Measurements from ENCODE around the gene PSMG3. TPM values are rescaled to one million over a fixed set of nuclear protein-coding genes. Genes with fewer than 3 reads are reported as not detected.
A peak's percentile ranks its signal among the peaks of the same experiment; 100 is the strongest.

Gene PSMG3
- total and polyA plus RNA-seq, 2 experiments from 2014 or later = 28.3 to 84.8 TPM

DNA sequence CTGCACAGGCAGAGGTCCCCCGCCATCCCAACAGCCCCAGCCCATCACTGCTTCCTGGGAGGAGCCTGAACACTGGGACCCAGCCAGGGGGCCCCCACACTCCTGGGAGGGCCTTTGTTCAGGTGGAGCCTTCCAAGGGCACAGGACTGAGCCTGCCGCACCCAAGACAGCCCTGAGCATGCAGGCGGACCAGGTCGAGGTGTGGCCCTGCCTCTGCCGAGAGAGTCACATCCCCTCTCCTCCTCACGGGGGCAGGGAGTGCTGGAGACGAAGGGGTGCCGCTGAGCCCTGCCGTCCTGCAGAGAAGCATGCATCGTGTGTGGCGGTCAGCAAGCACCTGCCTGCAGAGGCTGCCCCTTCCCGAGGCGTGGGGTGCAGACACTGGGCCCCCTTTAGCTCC lies 46.6 kb downstream of the PSMG3 start:
- Mint-ChIP-seq H3K4me3 (no peak overlapping the region), H3K27ac (no peak overlapping the region), H3K9me3 (peaks cover 11% of the 10 kb centered on the region; the same call in 2 of the 3 replicates), H3K36me3 (ENCODE audit: low read depth) (no peaks in the 10 kb centered on the region), H3K27me3 (ENCODE audit: insufficient read depth, low read depth, poor library complexity) (peaks cover 8% of the 10 kb centered on the region), H3K4me1 (peaks cover 10% of the 10 kb centered on the region)
- Histone ChIP-seq H3K4me1 (ENCODE audit: insufficient read depth) (no peaks in the 10 kb centered on the region), H2AFZ (peak overlapping the region; percentile 69; the same call in 1 of the 2 replicates), H3K36me3 (ENCODE audit: insufficient read depth) (no peaks in the 10 kb centered on the region), H3K79me2 (replicated peaks; ENCODE audit: insufficient read depth) (no peaks in the 10 kb centered on the region), H3K27ac (ENCODE audit: low read depth) (no peak overlapping the region), H3K27me3 (ENCODE audit: insufficient read depth) (no peaks in the 10 kb centered on the region), H3K4me2 (0 out of 2 replicates have a peak overlapping the region, but pooled peaks have one; percentile 38), H3K9me2 (ENCODE audit: insufficient read depth) (no peaks in the 10 kb centered on the region), H3F3A (replicated peaks; ENCODE audit: low read depth) (no peaks in the 10 kb centered on the region), H4K20me1 (replicated peaks; ENCODE audit: insufficient read depth) (no peaks in the 10 kb centered on the region), H3K4me3 (no peak overlapping the region)
- peak; percentile 56 for DNase-seq (ENCODE audit: low spot score)
- TF ChIP-seq POLR2AphosphoS5 (IDR thresholded peaks at IDR 0.05; ENCODE audit: low read depth) (no peak), EZH2 (IDR thresholded peaks at IDR 0.05; ENCODE audit: low read depth, unreplicated experiment) (no peak), ZNF114 (CRISPR knock-in tag; IDR thresholded peaks at IDR 0.05) (no peak), NANOG (IDR thresholded peaks at IDR 0.05; ENCODE audit: borderline replicate concordance) (no peak), ZNF331 (CRISPR knock-in tag; IDR thresholded peaks at IDR 0.05; ENCODE audit: low read depth) (no peak), STAT1 (IDR thresholded peaks at IDR 0.05; ENCODE audit: unreplicated experiment) (no peak), JUNB (IDR thresholded peaks at IDR 0.05; ENCODE audit: unreplicated experiment) (no peak), CREB1 (CRISPR knock-in tag; IDR thresholded peaks at IDR 0.05; ENCODE audit: low read depth) (no peak), EZH2phosphoT487 (IDR thresholded peaks at IDR 0.05; ENCODE audit: unreplicated experiment) (no peak)
- TF ChIP-seq, protein P1, sequence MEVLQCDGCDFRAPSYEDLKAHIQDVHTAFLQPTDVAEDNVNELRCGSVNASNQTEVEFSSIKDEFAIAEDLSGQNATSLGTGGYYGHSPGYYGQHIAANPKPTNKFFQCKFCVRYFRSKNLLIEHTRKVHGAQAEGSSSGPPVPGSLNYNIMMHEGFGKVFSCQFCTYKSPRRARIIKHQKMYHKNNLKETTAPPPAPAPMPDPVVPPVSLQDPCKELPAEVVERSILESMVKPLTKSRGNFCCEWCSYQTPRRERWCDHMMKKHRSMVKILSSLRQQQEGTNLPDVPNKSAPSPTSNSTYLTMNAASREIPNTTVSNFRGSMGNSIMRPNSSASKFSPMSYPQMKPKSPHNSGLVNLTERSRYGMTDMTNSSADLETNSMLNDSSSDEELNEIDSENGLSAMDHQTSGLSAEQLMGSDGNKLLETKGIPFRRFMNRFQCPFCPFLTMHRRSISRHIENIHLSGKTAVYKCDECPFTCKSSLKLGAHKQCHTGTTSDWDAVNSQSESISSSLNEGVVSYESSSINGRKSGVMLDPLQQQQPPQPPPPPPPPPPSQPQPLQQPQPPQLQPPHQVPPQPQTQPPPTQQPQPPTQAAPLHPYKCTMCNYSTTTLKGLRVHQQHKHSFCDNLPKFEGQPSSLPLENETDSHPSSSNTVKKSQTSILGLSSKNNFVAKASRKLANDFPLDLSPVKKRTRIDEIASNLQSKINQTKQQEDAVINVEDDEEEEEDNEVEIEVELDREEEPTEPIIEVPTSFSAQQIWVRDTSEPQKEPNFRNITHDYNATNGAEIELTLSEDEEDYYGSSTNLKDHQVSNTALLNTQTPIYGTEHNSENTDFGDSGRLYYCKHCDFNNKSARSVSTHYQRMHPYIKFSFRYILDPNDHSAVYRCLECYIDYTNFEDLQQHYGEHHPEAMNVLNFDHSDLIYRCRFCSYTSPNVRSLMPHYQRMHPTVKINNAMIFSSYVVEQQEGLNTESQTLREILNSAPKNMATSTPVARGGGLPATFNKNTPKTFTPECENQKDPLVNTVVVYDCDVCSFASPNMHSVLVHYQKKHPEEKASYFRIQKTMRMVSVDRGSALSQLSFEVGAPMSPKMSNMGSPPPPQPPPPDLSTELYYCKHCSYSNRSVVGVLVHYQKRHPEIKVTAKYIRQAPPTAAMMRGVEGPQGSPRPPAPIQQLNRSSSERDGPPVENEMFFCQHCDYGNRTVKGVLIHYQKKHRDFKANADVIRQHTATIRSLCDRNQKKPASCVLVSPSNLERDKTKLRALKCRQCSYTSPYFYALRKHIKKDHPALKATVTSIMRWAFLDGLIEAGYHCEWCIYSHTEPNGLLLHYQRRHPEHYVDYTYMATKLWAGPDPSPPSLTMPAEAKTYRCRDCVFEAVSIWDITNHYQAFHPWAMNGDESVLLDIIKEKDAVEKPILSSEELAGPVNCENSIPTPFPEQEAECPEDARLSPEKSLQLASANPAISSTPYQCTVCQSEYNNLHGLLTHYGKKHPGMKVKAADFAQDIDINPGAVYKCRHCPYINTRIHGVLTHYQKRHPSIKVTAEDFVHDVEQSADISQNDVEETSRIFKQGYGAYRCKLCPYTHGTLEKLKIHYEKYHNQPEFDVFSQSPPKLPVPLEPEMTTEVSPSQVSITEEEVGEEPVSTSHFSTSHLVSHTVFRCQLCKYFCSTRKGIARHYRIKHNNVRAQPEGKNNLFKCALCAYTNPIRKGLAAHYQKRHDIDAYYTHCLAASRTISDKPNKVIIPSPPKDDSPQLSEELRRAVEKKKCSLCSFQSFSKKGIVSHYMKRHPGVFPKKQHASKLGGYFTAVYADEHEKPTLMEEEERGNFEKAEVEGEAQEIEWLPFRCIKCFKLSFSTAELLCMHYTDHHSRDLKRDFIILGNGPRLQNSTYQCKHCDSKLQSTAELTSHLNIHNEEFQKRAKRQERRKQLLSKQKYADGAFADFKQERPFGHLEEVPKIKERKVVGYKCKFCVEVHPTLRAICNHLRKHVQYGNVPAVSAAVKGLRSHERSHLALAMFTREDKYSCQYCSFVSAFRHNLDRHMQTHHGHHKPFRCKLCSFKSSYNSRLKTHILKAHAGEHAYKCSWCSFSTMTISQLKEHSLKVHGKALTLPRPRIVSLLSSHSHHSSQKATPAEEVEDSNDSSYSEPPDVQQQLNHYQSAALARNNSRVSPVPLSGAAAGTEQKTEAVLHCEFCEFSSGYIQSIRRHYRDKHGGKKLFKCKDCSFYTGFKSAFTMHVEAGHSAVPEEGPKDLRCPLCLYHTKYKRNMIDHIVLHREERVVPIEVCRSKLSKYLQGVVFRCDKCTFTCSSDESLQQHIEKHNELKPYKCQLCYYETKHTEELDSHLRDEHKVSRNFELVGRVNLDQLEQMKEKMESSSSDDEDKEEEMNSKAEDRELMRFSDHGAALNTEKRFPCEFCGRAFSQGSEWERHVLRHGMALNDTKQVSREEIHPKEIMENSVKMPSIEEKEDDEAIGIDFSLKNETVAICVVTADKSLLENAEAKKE (CRISPR knock-in tag; IDR thresholded peaks at IDR 0.05) = no peak
- TF ChIP-seq, protein P2, sequence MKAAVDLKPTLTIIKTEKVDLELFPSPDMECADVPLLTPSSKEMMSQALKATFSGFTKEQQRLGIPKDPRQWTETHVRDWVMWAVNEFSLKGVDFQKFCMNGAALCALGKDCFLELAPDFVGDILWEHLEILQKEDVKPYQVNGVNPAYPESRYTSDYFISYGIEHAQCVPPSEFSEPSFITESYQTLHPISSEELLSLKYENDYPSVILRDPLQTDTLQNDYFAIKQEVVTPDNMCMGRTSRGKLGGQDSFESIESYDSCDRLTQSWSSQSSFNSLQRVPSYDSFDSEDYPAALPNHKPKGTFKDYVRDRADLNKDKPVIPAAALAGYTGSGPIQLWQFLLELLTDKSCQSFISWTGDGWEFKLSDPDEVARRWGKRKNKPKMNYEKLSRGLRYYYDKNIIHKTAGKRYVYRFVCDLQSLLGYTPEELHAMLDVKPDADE (IDR thresholded peaks at IDR 0.05) = no peak
- TF ChIP-seq, protein P3, sequence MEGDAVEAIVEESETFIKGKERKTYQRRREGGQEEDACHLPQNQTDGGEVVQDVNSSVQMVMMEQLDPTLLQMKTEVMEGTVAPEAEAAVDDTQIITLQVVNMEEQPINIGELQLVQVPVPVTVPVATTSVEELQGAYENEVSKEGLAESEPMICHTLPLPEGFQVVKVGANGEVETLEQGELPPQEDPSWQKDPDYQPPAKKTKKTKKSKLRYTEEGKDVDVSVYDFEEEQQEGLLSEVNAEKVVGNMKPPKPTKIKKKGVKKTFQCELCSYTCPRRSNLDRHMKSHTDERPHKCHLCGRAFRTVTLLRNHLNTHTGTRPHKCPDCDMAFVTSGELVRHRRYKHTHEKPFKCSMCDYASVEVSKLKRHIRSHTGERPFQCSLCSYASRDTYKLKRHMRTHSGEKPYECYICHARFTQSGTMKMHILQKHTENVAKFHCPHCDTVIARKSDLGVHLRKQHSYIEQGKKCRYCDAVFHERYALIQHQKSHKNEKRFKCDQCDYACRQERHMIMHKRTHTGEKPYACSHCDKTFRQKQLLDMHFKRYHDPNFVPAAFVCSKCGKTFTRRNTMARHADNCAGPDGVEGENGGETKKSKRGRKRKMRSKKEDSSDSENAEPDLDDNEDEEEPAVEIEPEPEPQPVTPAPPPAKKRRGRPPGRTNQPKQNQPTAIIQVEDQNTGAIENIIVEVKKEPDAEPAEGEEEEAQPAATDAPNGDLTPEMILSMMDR (conservative IDR thresholded peaks at IDR 0.05; ENCODE audit: low read depth in 2 of 2) = no peak
- TF ChIP-seq, protein P4, sequence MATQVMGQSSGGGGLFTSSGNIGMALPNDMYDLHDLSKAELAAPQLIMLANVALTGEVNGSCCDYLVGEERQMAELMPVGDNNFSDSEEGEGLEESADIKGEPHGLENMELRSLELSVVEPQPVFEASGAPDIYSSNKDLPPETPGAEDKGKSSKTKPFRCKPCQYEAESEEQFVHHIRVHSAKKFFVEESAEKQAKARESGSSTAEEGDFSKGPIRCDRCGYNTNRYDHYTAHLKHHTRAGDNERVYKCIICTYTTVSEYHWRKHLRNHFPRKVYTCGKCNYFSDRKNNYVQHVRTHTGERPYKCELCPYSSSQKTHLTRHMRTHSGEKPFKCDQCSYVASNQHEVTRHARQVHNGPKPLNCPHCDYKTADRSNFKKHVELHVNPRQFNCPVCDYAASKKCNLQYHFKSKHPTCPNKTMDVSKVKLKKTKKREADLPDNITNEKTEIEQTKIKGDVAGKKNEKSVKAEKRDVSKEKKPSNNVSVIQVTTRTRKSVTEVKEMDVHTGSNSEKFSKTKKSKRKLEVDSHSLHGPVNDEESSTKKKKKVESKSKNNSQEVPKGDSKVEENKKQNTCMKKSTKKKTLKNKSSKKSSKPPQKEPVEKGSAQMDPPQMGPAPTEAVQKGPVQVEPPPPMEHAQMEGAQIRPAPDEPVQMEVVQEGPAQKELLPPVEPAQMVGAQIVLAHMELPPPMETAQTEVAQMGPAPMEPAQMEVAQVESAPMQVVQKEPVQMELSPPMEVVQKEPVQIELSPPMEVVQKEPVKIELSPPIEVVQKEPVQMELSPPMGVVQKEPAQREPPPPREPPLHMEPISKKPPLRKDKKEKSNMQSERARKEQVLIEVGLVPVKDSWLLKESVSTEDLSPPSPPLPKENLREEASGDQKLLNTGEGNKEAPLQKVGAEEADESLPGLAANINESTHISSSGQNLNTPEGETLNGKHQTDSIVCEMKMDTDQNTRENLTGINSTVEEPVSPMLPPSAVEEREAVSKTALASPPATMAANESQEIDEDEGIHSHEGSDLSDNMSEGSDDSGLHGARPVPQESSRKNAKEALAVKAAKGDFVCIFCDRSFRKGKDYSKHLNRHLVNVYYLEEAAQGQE (IDR thresholded peaks at IDR 0.05; ENCODE audit: unreplicated experiment) = no peak
- peak; percentile 96 for ATAC-seq
